ENCODE measurements around the gene FCGR2B. TPM values are rescaled to one million over a fixed set of nuclear protein-coding genes. Genes with fewer than 3 reads are reported as not detected.

FCGR2B gene
- total RNA-seq, 1 donor from 2014 or later = 30.7 TPM

DNA sequence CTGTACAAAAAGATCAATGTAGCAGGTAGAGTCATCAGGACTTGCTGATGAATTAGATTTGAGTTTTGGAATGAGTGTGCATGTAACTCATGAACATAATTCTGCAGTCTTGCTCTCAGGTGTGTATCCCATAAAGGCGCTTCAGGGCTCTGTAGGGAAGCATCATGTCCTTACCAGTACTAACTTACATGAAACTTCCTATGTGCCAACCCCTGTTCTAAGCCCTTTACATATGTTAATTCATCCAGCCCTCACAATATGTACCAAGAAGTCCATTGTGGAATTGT, 56.3 kb downstream of the FCGR2B start:
- TF ChIP-seq, protein P1, sequence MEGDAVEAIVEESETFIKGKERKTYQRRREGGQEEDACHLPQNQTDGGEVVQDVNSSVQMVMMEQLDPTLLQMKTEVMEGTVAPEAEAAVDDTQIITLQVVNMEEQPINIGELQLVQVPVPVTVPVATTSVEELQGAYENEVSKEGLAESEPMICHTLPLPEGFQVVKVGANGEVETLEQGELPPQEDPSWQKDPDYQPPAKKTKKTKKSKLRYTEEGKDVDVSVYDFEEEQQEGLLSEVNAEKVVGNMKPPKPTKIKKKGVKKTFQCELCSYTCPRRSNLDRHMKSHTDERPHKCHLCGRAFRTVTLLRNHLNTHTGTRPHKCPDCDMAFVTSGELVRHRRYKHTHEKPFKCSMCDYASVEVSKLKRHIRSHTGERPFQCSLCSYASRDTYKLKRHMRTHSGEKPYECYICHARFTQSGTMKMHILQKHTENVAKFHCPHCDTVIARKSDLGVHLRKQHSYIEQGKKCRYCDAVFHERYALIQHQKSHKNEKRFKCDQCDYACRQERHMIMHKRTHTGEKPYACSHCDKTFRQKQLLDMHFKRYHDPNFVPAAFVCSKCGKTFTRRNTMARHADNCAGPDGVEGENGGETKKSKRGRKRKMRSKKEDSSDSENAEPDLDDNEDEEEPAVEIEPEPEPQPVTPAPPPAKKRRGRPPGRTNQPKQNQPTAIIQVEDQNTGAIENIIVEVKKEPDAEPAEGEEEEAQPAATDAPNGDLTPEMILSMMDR (IDR thresholded peaks at IDR 0.05) = no peak
- ATAC-seq (no peak), DNase-seq (no peak)
- Histone ChIP-seq H3K4me1 (no peaks in the 10 kb centered on the region), H3K27me3 (no peaks in the 10 kb centered on the region), H3K27ac (no peak overlapping the region), H3K9me3 (no peaks in the 10 kb centered on the region), H3K36me3 (no peaks in the 10 kb centered on the region), H3K4me3 (no peak overlapping the region)
- intact Hi-C loops (cut with DNase I) = no loop called here

DNA sequence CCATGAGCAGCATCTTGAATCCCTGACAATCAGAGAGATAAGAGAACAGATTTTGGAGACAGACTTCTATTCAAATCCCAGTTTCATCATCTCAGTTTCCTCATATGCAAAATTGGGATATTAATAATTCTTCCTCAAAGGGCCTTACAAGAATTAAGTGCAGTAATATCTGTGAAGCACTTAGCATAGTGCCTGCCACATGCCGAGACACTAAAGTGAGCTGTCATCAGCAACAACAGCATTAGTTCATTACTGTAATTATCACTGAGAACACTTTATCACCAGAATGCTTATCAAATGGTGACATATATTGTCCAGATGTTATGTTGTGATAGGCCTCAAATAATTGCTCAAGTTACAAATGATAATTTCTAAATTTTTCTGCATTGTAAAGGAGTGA, 57.5 kb downstream of the FCGR2B start:
- intact Hi-C loops (cut with DNase I) = no loop called here

GRCh38 chr1:161720956-161721737, 58.2 kb downstream of the FCGR2B start, which contains the start of gene FCRLB:
FCRLB (plus strand) TSS chr1:161721544; CDS start chr1:161722673, 1,129 bp downstream.
- DNase-seq = no peak
- intact Hi-C loops (cut with DNase I) = no loop called here
- no peak for ATAC-seq
- H3K36me3 ChIP-seq = no peaks in the 10 kb centered on the region
- TF ChIP-seq, protein P1 (IDR thresholded peaks at IDR 0.05) = no peak
- H3K27ac ChIP-seq = no peak within 1 kb of the TSS
- no peaks in the 10 kb centered on the region for H3K27me3 ChIP-seq
- H3K9me3 ChIP-seq = no peaks in the 10 kb centered on the region
- no peak within 1 kb of the TSS for H3K4me3 ChIP-seq
- peaks cover 5% of the 10 kb centered on the region for H3K4me1 ChIP-seq

More for the DNA sequence above, 57.5 kb downstream of the FCGR2B start:
- H3K36me3 ChIP-seq = no peaks in the 10 kb centered on the region
- ATAC-seq (no peak), DNase-seq (no peak)
- no peak overlapping the region for H3K4me3 ChIP-seq
- H3K9me3 ChIP-seq = no peaks in the 10 kb centered on the region
- TF ChIP-seq, protein P1 (IDR thresholded peaks at IDR 0.05) = no peak
- H3K4me1 ChIP-seq = no peaks in the 10 kb centered on the region
- H3K27ac ChIP-seq = no peak overlapping the region
- H3K27me3 ChIP-seq = no peaks in the 10 kb centered on the region

GRCh38 chr1:161721738-161722343, 58.9 kb downstream of the FCGR2B start:
- no peak overlapping the region for H3K27ac ChIP-seq
- DNase-seq = no peak
- no peaks in the 10 kb centered on the region for H3K36me3 ChIP-seq
- no peaks in the 10 kb centered on the region for H3K27me3 ChIP-seq
- H3K9me3 ChIP-seq = no peaks in the 10 kb centered on the region
- intact Hi-C loops (cut with DNase I) = no loop called here
- H3K4me1 ChIP-seq = peaks cover 5% of the 10 kb centered on the region
- no peak overlapping the region for H3K4me3 ChIP-seq
- TF ChIP-seq, protein P1 (IDR thresholded peaks at IDR 0.05) = no peak
- peak; percentile 49 for ATAC-seq

DNA sequence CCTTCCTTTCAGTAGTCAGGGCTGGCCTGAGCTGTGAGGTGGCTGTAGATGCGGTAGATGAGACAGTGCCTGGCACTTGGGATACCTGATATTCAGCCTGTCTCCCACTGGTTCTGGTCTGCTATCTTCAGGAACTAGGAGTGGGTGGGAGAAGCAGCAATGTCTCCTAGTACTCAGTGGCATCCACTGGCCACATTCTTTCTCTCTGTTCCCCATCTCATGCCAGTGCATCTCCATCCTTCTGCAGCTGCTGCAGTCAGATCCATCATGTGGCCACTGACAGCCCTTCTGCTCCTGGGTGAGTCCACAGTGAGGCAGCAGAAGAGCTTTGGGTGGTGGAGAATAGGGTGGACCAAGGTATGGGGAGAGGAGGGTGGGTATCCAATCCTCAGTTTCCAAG, 59.5 kb downstream of the FCGR2B start:
- Histone ChIP-seq H3K9me3 (no peaks in the 10 kb centered on the region), H3K4me3 (no peak overlapping the region), H3K27me3 (no peaks in the 10 kb centered on the region), H3K27ac (no peak overlapping the region), H3K36me3 (no peaks in the 10 kb centered on the region), H3K4me1 (peaks cover 5% of the 10 kb centered on the region)
- TF ChIP-seq, protein P1 (IDR thresholded peaks at IDR 0.05) = no peak
- DNase-seq (no peak), ATAC-seq (no peak)
- intact Hi-C loops (cut with DNase I) = no loop called here

All from upper lobe of right lung (tissue), 1 donor.